C4-2B (cell line): ENCODE data around the gene PIR.

Experiments used
- H3K27ac ChIP-seq: fragments of 450-650 bp; 2 replicates; pipeline ENCODE4 v1.5.1; 2017
- ZFX ChIP-seq: fragments of 450-650 bp; IDR thresholded peaks from 2 replicates; pipeline ENCODE4 v1.6.1; 2017
- TF ChIP-seq, protein P1 (sequence below): fragments of 450-650 bp; conservative IDR thresholded peaks from 2 replicates; pipeline ENCODE4 v1.5.1; 2017; ENCODE audit warnings: mild to moderate bottlenecking

The PIR gene

DNA sequence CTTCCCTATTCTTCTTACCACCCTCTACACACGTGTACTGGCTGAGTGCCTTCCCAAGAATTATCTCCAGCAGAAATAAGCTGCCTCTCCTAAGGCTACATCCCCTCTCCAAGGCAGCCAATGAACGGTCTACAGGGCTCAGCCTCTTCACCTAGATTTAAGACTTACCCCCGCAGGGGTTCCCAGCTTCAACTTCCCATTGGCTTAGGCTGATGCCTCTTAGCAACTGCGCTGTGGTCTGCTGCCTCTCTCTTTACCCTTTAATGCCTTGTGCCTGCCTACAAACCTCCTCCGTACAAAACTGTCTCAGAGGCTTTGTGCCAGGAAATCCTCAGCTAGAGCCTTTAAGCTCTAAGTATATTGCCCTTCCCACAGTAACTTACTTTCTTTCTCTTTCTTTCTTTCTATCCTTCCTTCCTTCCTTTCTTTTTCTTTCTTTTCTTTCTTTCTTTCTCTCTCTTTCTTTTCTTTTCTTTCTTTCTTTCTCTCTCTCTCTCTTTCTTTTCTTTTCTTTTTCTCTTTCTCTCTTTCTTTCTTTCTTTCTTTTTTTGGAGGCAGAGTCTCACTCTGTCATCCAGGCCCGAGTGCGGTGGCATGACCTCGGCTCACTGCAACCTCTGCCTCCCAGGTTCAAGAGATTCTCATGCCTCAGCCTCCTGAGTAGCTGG, 142.7 kb downstream of the PIR start:
- TF ChIP-seq, protein P1, sequence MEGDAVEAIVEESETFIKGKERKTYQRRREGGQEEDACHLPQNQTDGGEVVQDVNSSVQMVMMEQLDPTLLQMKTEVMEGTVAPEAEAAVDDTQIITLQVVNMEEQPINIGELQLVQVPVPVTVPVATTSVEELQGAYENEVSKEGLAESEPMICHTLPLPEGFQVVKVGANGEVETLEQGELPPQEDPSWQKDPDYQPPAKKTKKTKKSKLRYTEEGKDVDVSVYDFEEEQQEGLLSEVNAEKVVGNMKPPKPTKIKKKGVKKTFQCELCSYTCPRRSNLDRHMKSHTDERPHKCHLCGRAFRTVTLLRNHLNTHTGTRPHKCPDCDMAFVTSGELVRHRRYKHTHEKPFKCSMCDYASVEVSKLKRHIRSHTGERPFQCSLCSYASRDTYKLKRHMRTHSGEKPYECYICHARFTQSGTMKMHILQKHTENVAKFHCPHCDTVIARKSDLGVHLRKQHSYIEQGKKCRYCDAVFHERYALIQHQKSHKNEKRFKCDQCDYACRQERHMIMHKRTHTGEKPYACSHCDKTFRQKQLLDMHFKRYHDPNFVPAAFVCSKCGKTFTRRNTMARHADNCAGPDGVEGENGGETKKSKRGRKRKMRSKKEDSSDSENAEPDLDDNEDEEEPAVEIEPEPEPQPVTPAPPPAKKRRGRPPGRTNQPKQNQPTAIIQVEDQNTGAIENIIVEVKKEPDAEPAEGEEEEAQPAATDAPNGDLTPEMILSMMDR, result no peak
- no peak for TF ChIP-seq ZFX
- H3K27ac ChIP-seq, result no peak overlapping the region

DNA sequence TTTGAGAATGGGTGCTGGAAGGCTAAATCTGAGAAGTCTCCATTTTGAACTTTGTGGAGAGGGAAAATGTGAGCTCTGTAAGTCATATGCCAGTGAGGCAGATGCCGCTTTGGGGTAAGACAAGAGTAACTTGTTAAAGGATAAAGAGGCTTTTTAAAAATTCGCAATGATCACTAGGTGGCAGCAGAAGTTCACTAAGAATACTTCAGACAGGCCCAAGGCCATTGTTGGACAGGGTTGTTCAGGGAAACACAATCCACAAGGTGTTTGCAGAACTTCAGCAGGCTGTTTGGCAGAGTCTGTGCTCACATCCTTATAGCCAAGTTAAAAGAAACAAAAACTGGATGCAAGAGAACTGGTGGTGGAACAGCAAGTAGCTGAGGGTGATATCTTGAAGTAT, 144.1 kb downstream of the PIR start:
- TF ChIP-seq, protein P1, result peak; percentile 69
- no peak for TF ChIP-seq ZFX
- no peak overlapping the region for H3K27ac ChIP-seq

DNA sequence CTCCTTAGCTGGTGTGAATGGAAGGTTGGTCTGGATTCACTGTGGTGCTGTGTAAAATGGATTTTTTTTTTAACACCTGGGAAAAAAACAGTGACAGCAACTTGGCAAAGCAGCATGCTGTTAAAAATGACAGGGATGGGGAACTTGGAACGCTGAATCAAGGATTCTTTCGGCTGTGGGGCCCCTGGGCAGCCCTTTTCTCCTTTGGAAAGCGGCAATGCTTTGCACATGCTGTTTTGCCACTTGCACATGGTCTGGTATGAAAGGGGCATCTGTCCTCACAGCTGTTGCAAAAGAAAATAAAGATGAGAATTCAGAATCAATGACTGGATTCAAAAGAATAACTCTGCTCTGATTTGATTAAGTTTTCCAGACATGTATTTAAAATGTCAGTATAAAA, 147.2 kb downstream of the PIR start:
- H3K27ac ChIP-seq, result no peak overlapping the region
- no peak for TF ChIP-seq ZFX
- TF ChIP-seq, protein P1, result no peak

DNA sequence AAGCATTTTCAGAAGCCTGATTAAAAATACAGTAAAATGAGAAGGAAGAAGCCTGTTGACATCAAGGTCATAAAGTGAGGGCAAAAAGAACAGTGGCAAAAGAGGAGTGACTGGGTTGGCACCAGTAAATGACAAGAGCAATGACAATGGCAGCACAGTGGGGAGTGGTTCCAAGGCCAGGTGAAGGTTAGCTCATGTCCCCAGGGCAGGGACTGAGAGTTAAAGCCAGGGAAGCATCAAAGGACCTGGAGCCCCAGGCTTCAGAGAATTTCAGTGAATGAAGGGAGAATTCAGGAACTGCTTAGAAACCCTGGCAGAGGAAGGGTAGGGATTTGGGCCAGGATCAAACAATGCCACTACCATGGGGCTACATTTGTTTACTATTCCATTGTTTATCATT, 149.0 kb downstream of the PIR start:
- no peak overlapping the region for H3K27ac ChIP-seq
- TF ChIP-seq ZFX, result no peak
- TF ChIP-seq, protein P1, result no peak

DNA sequence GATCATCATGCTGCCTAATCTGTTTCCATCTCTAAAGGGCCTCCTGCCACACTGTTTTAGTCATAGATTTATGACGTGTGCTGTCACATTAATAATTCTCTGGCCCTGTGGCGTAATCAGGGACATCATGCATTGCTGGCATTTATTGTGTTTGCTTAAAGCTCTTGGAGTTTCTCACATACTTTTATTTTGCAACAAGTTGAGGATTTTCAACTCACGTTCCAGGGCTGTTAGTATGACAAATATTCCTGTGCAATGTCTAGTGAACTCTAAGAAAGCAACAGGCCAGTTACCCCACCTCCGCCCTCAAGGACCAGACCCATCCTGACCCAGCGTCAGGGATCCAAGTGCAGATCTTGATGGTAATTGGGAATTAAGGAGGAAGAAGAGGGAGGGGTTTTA, 150.1 kb downstream of the PIR start:
- H3K27ac ChIP-seq, result no peak overlapping the region
- TF ChIP-seq, protein P1, result no peak
- TF ChIP-seq ZFX, result no peak

DNA sequence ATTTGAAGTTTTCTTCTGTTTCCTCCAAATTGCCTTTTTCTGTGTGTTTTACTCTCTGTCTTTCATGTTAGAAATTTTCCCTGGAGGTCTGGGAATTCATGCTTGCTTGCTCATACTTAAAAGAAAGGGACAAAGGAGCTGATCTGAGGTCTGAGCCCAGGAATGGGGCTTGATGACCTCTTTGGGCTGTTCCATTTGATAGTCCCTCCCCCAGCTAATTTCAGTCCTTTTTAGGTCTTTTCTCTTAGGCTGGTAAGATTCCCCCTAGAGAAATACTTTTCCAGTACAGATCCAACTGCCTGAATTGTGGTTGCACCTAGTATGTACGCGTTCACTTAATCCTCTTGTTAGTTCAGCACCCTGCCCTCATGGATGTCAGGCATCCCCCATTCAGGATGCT, 152.3 kb downstream of the PIR start:
- TF ChIP-seq, protein P1, result no peak
- TF ChIP-seq ZFX, result no peak

DNA sequence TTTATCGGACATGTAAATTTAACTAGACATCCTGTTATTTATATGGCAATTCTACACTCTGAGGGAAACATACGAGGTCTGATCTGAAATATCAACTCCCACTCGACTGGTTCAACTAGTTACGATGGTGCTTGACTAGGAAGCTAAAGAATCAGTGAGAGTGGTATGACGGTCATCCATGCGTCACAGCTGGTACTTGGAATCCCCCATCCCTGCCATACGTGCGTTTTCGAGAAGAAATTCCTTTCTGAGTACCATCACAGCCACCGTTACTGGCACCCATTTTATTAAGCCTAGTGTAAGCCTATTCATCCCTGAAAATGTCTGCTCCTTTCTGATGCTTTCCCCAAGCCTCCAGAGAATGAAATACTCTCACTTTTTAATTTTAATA, 157.1 kb downstream of the PIR start:
- peak overlapping the region; percentile 81 for H3K27ac ChIP-seq

More for the DNA sequence above, 152.3 kb downstream of the PIR start:
- no peak overlapping the region for H3K27ac ChIP-seq

More for the DNA sequence above, 157.1 kb downstream of the PIR start:
- TF ChIP-seq, protein P1, result no peak
- TF ChIP-seq ZFX, result no peak
